Measurements from ENCODE around the gene YAE1.
A peak's percentile ranks its signal among the peaks of the same experiment; 100 is the strongest.
"Not testable (repeated sequence)": the region's sequence is repeated elsewhere in the genome, so short reads cannot be mapped to it uniquely, and the experiment has no call there.

Gene YAE1

DNA sequence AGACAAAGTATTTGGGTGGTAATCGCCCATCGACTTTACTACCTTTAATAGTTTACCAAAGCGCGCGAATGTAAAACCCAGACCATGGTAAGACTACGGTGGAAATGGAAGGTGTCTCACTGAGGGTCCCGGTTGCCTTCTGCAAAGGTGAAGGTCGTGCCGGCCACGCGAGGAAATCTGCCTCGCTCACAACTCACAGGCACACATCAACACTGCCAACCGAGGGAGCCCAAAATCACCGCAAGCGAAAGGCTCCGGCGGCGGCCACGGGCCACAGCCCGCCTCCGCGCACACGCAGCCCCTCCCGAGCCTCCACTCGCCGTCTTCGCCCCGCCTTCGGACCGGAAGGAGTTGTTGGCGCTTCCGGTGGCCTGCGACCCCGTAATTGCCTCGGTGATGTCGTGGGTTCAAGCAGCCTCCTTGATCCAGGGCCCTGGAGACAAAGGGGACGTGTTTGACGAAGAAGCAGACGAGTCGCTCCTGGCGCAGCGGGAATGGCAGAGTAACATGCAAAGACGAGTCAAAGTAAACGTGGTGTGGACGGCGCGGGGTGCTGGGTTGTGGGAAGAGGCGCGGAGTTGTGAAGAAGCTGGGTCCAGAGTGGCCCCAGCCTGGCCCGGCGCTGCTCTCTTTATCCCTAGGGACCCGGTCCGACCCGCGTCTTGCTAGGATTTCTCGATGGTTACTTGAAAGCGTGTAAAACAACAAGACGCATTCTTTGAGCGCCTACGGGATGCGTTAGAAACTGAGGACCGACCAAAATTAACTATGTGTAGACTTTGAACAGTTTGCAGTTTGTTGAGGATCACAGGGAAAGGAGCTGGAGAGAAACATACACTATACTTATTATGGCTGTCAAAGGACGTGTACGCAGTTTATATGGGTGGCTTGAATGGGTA, at the start of gene YAE1:
Gene YAE1, plus strand, starts transcription at position 382 of the 899 bp plus-strand sequence. Its CDS starts 15 bp downstream, at position 397.
- DNase-seq = peak; percentile 91

GRCh38 chr7:39516498-39516897, 49.7 kb upstream of the YAE1 start:
- DNase-seq = no peak

GRCh38 chr7:39517240-39517639, 49.0 kb upstream of the YAE1 start:
- DNase-seq = no peak

DNA sequence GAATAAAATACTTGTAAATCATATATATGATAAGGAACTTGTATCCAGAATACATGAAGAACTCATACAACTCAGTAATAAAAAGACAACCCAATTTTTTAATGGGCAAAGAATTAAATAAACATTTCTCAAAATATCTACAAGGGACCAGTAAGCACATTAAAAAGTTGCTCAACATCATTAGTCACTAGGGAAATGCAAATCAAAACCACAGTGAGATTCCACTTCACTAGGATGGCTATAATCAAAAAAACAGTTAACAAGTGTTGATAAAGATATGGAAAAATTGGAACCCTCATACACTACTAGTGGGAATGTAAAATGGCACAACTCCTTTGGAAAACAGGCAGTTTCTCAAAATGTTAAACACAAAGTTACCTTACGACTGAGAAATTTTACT, 40.3 kb upstream of the YAE1 start:
- DNase-seq = no peak

DNA sequence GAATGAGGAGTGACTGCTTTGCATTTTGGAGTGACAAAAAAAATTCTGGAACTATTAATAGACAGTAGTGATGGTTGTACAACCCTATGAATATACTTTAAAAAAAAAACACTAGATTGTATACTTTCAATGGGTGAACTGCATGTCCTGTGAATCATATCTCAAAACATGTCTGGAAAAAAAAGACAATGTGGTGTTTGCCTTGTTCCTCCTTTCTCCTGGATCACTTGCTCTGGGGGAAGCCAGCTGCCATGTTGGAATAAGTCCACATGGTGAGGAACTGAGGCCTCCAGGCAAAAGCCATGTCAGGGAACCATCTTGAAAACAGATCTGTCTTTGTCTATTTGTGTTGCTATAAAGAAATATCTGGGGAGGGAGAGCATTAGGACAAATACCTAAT, 39.5 kb upstream of the YAE1 start:
- DNase-seq = no peak

GRCh38 chr7:39527296-39527695, 38.9 kb upstream of the YAE1 start:
- no peak for DNase-seq

DNA sequence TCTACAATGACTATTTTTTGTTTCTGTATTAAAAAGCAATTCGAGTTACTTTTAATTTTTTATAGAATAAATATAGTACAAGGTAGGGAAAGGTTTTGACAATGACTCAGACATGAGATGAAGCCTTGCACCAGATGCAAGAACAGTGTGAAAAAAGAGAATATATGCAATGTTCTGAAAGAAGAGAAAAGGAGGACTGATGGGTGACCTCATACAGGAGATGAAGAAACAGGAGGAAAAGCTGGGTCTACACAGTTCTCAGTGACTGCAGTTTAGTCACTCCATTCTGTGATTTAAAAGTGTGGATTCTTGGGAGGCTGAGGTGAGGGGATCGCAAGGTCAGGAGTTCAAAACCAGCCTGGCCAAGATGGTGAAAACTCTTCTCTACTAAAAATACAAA, 38.3 kb upstream of the YAE1 start:
- no peak for DNase-seq

DNA sequence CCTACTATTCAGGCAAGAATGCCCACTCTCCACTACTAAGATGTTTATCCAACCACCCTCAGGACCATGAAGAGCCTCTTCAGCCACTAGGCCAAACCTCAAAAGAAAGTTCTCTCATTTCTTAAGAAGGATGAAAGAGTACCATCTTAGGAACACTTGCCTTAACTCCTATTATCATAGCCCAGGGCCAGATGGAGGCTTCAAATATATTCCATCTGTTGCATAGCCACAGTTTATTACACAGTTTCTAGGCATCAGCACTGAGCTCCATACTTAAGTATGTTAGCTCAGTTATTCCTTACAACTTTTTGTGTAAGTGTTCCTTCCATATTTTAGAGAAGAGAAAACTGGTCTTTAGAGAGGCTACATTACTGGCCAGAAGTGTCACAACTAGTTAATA, 37.4 kb upstream of the YAE1 start:
- no peak for DNase-seq

DNA sequence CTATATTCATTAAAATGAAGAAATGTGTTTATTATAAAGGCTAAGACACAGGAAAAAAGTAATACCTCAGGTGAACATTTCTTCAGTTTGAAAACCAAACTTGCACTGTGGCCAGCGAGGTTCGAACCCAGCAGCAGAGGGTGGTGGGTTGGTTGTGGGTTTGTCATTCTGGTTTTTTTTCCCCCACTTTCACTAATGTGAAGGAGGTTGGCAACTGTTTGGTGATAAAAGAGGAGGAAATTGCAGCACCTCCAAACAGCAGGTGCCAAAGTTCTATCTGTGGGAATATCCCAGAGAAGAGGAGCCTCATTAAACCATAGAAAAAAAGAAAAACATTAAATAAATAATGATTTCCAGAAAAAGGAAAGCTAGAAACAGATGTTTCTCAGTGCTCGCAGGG, 36.6 kb upstream of the YAE1 start:
- DNase-seq = no peak

- DNase-seq = no peak
Measured at GRCh38 chr7:39530971-39531370, 35.2 kb upstream of the YAE1 start.

- no peak for DNase-seq
Measured at GRCh38 chr7:39531818-39532217, 34.4 kb upstream of the YAE1 start.

DNA sequence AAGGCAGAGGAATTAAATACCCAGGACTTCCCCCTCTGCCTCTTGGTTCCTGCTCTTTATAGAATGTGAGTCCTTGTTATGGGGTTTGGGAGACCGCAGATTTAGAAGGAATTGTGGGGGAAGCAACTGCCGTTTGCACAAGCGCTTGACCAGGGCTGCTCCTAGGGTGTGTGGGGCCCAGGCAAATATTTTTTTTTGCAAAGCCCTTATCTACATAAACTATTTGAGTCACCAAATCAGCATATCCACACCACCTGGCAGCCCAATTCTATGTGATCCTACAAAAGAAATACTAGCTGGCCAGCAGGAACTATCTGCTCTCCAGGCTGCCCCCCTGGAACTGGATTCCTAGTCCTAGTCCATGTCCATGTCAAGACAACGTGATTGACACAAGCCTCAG, 33.4 kb upstream of the YAE1 start:
- DNase-seq = no peak

DNA sequence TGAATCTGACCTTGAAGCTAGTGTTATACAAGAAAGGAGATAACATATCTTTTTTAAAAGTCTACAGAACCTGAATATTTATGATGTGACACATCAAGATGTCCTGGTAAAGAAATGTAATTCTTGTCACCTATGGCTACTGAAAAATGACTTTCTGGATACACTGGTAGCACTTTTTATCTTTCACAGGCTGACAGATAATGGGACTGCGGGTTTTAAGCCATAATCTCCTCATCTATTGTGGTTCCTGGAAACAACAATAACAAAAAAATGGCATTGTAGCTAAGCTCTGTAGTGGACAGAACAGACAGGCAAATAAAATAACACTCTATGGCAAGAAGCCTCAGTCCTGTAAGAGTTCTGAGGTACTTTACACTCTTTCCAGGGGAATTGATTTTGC, 31.6 kb upstream of the YAE1 start:
- DNase-seq = peak; percentile 54

- no peak for DNase-seq
Measured at GRCh38 chr7:39535064-39535463, 31.1 kb upstream of the YAE1 start.

GRCh38 chr7:39535720-39536119, 30.5 kb upstream of the YAE1 start:
- DNase-seq = no peak

GRCh38 chr7:39536951-39537350, 29.3 kb upstream of the YAE1 start:
- DNase-seq = no peak

GRCh38 chr7:39539816-39540215, 26.4 kb upstream of the YAE1 start:
- no peak for DNase-seq

DNA sequence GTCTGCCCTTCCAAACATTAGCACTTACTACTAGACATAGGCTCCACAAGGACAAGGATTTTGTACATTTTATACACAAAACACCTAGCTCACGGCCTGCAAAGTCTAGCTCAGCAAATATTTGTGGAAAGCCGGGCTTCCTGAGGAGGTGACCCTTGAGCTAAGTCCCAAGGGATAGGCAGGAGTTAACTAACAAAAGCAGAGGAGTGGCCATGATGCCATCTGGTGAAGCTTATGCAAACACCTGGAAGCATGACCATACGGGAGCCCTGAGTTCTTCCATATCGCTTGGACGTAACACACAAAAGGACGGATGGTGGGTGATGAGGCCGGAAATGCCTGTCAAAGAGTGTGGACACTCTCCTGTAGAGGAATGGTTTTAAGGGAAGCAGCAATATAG, 25.9 kb upstream of the YAE1 start:
- DNase-seq = no peak

DNA sequence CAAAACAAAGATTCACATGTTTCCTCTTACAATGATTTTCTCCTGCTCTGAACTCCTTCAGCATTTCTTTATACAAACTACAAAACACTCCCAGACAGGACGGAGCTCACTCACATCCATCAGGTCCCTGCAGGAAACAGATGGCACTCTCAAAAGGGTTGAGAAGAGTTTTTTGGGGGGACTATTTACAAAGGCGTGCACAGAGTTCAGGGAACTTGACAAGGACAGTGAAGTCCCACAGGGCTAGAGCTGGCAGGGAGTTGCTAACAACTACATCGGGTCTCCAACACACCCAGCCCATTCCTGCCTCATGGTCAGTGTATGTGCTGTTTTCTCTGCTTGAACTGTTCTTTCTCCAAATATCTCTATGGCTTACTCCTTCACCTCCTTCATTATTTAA, 24.7 kb upstream of the YAE1 start:
- peak; percentile 25 for DNase-seq

DNA sequence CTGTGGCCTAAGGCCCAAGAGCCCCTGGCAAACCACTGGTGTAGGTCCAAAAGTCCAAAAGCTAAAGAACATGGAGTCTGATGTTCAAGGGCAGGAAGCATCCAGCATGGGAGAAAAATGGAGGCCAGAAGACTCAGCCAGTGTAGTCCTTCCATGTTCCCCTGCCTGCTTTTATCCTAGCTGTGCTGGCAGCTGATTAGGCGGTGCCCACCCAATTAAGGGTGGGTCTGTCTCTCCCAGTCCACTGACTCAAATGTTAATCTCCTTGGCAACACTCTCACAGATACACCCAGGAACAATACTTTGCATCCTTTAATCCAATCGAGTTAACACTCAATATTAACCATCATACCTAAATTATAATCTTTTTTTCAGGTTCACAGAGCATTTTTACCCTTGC, 21.4 kb upstream of the YAE1 start:
- DNase-seq = not testable (repeated sequence)

DNA sequence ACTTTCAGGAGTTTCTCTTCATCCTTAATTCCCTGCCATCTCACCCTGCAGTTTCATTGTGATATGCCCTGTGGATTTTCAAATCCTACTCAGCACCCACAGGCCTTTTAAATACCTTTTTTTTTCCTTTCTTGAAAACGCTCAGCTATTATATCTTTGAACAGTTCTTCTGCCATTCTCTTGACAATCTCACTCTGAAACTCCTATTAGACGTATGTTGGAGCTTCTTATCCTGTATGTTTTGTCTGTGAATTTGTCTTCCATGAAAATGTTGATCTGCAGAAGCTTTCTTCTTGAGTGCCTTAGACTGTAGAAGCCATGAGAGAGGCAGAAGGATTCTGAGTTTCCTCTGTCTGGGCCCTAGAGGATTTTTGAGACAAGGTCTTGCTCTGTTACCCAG, 18.9 kb upstream of the YAE1 start:
- DNase-seq = no peak

DNA sequence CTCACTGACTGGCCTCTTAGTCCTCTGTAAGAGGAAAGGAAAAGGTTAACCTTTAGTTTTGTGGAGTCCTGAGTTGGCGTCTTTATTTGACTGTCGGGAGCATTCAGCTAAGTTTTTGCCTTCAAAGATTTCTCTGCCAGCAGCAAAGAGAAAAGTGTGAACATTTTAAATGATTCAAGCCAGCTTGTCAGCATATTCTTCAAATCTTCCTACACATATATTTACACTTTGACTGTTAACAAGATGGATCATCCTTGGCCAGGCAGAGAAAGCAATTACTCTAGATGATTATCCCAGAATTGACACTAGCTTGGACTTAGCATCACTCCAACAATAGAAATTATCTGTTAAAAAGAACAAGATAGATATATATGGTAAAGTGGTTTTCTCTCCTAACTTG, 15.8 kb upstream of the YAE1 start:
- no peak for DNase-seq

DNA sequence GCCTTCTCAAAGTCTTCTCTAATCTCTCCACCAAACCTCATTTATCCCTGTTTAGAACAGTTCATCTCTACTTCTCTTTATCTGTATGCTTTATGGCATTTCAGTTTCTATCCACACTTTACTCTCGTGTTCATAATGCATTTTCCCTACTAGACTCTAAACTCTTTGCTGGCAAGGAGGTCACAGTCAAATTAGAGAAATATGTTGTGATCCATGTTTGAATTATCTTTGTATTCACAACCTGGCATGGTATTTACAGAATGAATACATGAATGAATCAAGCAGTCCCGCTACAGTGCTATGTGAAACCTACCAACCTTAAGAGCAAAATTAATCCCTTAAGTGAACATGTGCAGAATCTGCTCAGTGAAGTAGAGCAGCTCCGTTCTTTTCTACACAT, 12.8 kb upstream of the YAE1 start:
- DNase-seq = no peak

GRCh38 chr7:39554583-39555165, 11.5 kb upstream of the YAE1 start:
- no peak for DNase-seq

- no peak for DNase-seq
Measured at GRCh38 chr7:39557222-39557621, 9.0 kb upstream of the YAE1 start.

Measured in hematopoietic multipotent progenitor cell treated with erythropoietin and hydrocortisone succinate and interleukin-3 and kit ligand, for 4 days (in vitro differentiated cells).